Measurements from ENCODE around the gene ZRANB2.

The ZRANB2 gene

GRCh38 chr1:71080739-71081696 is at the start of gene ZRANB2:
Gene ZRANB2, minus strand, starts transcription at chr1:71081035. Its CDS starts 40 bp downstream, at chr1:71080995.
- peak; percentile 90 for DNase-seq

- DNase-seq, result no peak
Observed at GRCh38 chr1:71128060-71128459, 47.2 kb upstream of the ZRANB2 start.

- no peak for DNase-seq
Observed at GRCh38 chr1:71118086-71118485, 37.3 kb upstream of the ZRANB2 start.

GRCh38 chr1:71116729-71117128 is 35.9 kb upstream of the ZRANB2 start:
- DNase-seq, result no peak

- no peak for DNase-seq
Observed at GRCh38 chr1:71106658-71107322, 26.0 kb upstream of the ZRANB2 start.

GRCh38 chr1:71104417-71104816 is 23.6 kb upstream of the ZRANB2 start:
- no peak for DNase-seq

GRCh38 chr1:71101839-71102376 is 21.1 kb upstream of the ZRANB2 start:
- no peak for DNase-seq

GRCh38 chr1:71097428-71097827 is 16.6 kb upstream of the ZRANB2 start:
- no peak for DNase-seq

GRCh38 chr1:71094913-71095312 is 14.1 kb upstream of the ZRANB2 start:
- DNase-seq, result no peak

GRCh38 chr1:71093938-71094337 is 13.1 kb upstream of the ZRANB2 start:
- no peak for DNase-seq

- DNase-seq, result no peak
Observed at GRCh38 chr1:71089536-71090270, 8.9 kb upstream of the ZRANB2 start.

GRCh38 chr1:71088645-71089287 is 7.9 kb upstream of the ZRANB2 start:
- DNase-seq, result no peak

GRCh38 chr1:71087713-71088112 is 6.9 kb upstream of the ZRANB2 start:
- DNase-seq, result no peak

GRCh38 chr1:71087060-71087459 is 6.2 kb upstream of the ZRANB2 start:
- no peak for DNase-seq

- DNase-seq, result no peak
Observed at GRCh38 chr1:71086331-71086730, 5.5 kb upstream of the ZRANB2 start.

- DNase-seq, result no peak
Observed at GRCh38 chr1:71083271-71083670, 2.4 kb upstream of the ZRANB2 start.

- no peak for DNase-seq
Observed at GRCh38 chr1:71081697-71082080, 854 bp upstream of the ZRANB2 start.

- DNase-seq, result peak; percentile 5
Observed at GRCh38 chr1:71080230-71080738, 551 bp downstream of the ZRANB2 start.

GRCh38 chr1:71074681-71075080 is 6.2 kb downstream of the ZRANB2 start:
- no peak for DNase-seq

- DNase-seq, result no peak
Observed at GRCh38 chr1:71072273-71072672, 8.6 kb downstream of the ZRANB2 start.

GRCh38 chr1:71071720-71072119 is 9.1 kb downstream of the ZRANB2 start:
- no peak for DNase-seq
